Natural killer cell (primary cell): ENCODE data around the gene ZNF507. TPM values are rescaled to one million over a fixed set of nuclear protein-coding genes. Genes with fewer than 3 reads are reported as not detected.

ENCODE experiments used
- ATAC-seq, 3 donors: fragments of 150-1000 bp in 2 of 3; fragments of 200-7000 bp in 1 of 3; cut with Tn5 transposase; 1 replicate in 1 of 3; 2 replicates in 2 of 3; pipeline ENCODE4 v1.10.0; 2021; ENCODE audit warnings: mild to moderate bottlenecking in 2 of 3, moderate library complexity in 2 of 3
- DNase-seq, 2 donors: peaks; one replicate each; pipeline versions ENCODE4 v3.0.0 to v3.0.0-alpha.2; 2013 to 2021; ENCODE audit warnings: mixed read lengths in 1 of 2
- H3K27ac ChIP-seq: one replicate; pipeline ENCODE4 v1.5.1; 2013; ENCODE audit warnings: mild to moderate bottlenecking, low read length
- H3K27me3 ChIP-seq: one replicate; pipeline ENCODE4 v1.6.1; 2013; ENCODE audit warnings: low read length; ENCODE audit not compliant: control insufficient read depth, insufficient read depth
- H3K36me3 ChIP-seq: one replicate; pipeline ENCODE4 v1.6.1; 2013; ENCODE audit warnings: low read length; ENCODE audit not compliant: control insufficient read depth, insufficient read depth
- H3K4me1 ChIP-seq: one replicate; pipeline ENCODE4 v1.6.1; 2013; ENCODE audit warnings: low read length; ENCODE audit not compliant: control insufficient read depth, insufficient read depth
- H3K4me3 ChIP-seq: one replicate; pipeline ENCODE4 v1.5.1; 2013; ENCODE audit warnings: low read length
- H3K9me3 ChIP-seq: one replicate; pipeline ENCODE4 v1.6.1; 2013; ENCODE audit warnings: low read length; ENCODE audit not compliant: control insufficient read depth, insufficient read depth
- H3K27ac Mint-ChIP-seq, 2 donors: one replicate each; pipeline ENCODE4 v1.8.0; 2022; ENCODE audit warnings: mild to moderate bottlenecking in 2 of 2, mixed read lengths in 2 of 2, moderate library complexity in 1 of 2
- H3K27me3 Mint-ChIP-seq, 2 donors: one replicate each; pipeline ENCODE4 v1.8.0; 2022; ENCODE audit warnings: low read depth in 2 of 2, mixed read lengths in 2 of 2
- H3K36me3 Mint-ChIP-seq: one replicate; pipeline ENCODE4 v1.8.0; 2022; ENCODE audit warnings: mixed read lengths
- H3K4me1 Mint-ChIP-seq, 2 donors: one replicate each; pipeline ENCODE4 v1.8.0; 2022; ENCODE audit warnings: mixed read lengths in 2 of 2
- H3K4me3 Mint-ChIP-seq: one replicate; pipeline ENCODE4 v1.8.0; 2022; ENCODE audit warnings: mild to moderate bottlenecking, moderate library complexity, mixed read lengths
- H3K9me3 Mint-ChIP-seq, 2 donors: one replicate each; pipeline ENCODE4 v1.8.0; 2022; ENCODE audit warnings: mixed read lengths in 2 of 2
- WGBS: methylation state at CpG from one replicate; pipeline ENCODE4 v1.1.7; 2013; ENCODE audit warnings: missing lambda C conversion rate; ENCODE audit not compliant: insufficient coverage; 5-methylcytosine and 5-hydroxymethylcytosine counted together
- intact Hi-C: fragments of 100-400 bp; cut with micrococcal nuclease; formaldehyde crosslinking; loops from one replicate; pipeline ENCODE4 v1.14.2; 2022
- total RNA-seq, 4 donors: library from RNA; stranded (reverse); fragments of 120-200 nt in 1 of 4; gene quantifications; one replicate each; pipeline versions ENCODE4 v1.2.3 to v1.2.4, GENCODE V29; 2013 to 2022
- TF ChIP-seq, protein P1 (sequence below): fragments of 200-600 bp; IDR thresholded peaks from one replicate; pipeline ENCODE4 v1.8.0; 2022; ENCODE audit warnings: antibody characterized with exemption

Gene ZNF507
- total RNA-seq: 10 to 100 TPM; 27.9 to 34.6 (median 29.1) TPM
- total RNA-seq (2013): 34.3 TPM

DNA sequence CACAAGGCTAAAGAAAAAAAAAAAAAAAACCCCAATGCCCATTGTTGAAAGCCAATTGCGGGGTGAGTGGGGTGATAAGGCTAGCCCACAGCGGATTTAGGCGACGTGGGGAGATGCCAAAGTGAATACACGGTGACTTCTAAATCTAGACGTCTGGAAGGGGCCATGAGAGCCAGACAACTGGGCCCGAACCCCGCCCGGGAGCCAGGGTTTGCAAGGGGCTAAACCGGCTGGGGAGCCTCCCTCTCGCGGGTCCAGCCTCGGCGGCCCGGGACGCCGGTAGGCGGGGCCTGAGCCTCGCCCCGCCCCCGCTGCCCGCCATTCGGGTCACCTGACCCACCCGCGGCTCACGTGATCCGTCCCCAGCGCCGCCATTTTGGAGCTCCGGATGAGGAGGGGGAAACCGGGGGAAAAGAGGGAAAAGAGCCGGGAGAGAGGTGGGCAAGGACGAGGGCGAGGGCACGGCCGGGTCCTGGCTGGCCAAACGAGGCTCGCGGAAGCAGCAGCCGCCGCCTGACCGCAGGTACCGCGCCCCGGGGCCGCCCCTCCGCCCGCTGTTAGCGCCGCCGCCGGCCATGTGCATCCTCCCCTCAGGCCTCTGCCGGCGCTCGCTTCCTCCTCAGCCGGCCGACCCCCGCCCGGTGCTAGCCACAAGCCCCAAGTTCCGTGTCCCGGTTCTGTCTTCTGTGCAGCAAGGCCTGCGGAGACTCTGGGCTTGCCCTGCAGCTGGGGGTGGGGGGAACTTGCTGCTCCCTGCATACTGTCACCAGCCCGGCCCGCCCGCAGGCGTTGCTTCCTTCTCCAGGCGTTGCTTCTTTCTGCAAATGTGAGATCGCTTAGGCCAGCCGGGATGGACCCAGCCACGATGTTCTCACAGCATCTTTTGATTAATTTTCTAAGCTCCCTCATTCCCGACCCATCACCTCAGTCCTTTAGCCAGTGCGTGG is at the start of gene ZNF507:
TSS of gene ZNF507 (plus strand) at position 350 of the 947 bp plus-strand sequence. CDS start 7,221 bp downstream, outside the sequence.
- Mint-ChIP-seq H3K4me3 (peak within 1 kb of the TSS; percentile 98), H3K4me1 (peaks cover 39 to 40% of the 10 kb centered on the region in 2 donors), H3K27ac (peak within 1 kb of the TSS; percentile 92 to 97), H3K9me3 (no peaks in the 10 kb centered on the region), H3K36me3 (peaks cover 13% of the 10 kb centered on the region), H3K27me3 (no peaks in the 10 kb centered on the region)
- WGBS: 5% methylated on average over 72 of the region's 72 CpGs
- ATAC-seq (peak; percentile 85 to 92 (median 92)), DNase-seq (peak; percentile 82 to 87)
- Histone ChIP-seq H3K4me3 (peak within 1 kb of the TSS; percentile 67), H3K27me3 (no peaks in the 10 kb centered on the region), H3K27ac (peak within 1 kb of the TSS; percentile 76), H3K9me3 (no peaks in the 10 kb centered on the region), H3K36me3 (peaks cover 20% of the 10 kb centered on the region), H3K4me1 (peaks cover 7% of the 10 kb centered on the region)
- intact Hi-C loops: loop anchor here (2.0 kb wide), 2 partner anchors 59 to 235 kb away; partner anchors contain the start of genes DPY19L3 and PDCD5
- TF ChIP-seq, protein P1, sequence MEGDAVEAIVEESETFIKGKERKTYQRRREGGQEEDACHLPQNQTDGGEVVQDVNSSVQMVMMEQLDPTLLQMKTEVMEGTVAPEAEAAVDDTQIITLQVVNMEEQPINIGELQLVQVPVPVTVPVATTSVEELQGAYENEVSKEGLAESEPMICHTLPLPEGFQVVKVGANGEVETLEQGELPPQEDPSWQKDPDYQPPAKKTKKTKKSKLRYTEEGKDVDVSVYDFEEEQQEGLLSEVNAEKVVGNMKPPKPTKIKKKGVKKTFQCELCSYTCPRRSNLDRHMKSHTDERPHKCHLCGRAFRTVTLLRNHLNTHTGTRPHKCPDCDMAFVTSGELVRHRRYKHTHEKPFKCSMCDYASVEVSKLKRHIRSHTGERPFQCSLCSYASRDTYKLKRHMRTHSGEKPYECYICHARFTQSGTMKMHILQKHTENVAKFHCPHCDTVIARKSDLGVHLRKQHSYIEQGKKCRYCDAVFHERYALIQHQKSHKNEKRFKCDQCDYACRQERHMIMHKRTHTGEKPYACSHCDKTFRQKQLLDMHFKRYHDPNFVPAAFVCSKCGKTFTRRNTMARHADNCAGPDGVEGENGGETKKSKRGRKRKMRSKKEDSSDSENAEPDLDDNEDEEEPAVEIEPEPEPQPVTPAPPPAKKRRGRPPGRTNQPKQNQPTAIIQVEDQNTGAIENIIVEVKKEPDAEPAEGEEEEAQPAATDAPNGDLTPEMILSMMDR: no peak

DNA sequence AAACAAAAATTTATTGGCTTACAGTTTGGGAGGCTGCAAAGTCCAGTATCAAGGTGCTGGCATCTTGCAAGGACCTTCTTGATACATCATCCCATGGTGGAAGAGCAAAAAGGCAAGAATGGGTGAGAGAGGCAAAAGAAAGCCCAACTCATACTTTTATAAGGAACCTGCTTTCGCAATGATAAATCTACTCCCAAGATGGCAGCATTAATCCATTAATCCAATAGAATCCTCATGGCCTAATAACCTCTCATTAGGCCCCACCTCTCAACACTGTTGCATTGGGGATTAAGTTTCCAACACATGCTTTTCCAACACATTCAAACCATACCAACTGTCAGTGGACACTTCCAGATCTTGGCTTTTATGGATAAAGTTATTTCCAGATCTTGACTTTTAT is 48.7 kb upstream of the ZNF507 start:
- no peaks in the 10 kb centered on the region for H3K4me1 ChIP-seq
- ATAC-seq (no peak), DNase-seq (no peak)
- no peaks in the 10 kb centered on the region for H3K36me3 ChIP-seq
- no peak overlapping the region for H3K27ac ChIP-seq
- intact Hi-C loops: no loop called here
- Mint-ChIP-seq H3K36me3 (no peaks in the 10 kb centered on the region), H3K4me3 (no peak overlapping the region), H3K27me3 (peaks cover 11 to 17% of the 10 kb centered on the region in 2 donors), H3K9me3 (peaks cover 0 to 3% of the 10 kb centered on the region in 2 donors), H3K27ac (no peak overlapping the region), H3K4me1 (no peaks in the 10 kb centered on the region)
- no peak overlapping the region for H3K4me3 ChIP-seq
- H3K9me3 ChIP-seq: no peaks in the 10 kb centered on the region
- H3K27me3 ChIP-seq: no peaks in the 10 kb centered on the region
- TF ChIP-seq, protein P1: no peak
- 94% methylated on average over 1 of the region's 1 CpG for WGBS

DNA sequence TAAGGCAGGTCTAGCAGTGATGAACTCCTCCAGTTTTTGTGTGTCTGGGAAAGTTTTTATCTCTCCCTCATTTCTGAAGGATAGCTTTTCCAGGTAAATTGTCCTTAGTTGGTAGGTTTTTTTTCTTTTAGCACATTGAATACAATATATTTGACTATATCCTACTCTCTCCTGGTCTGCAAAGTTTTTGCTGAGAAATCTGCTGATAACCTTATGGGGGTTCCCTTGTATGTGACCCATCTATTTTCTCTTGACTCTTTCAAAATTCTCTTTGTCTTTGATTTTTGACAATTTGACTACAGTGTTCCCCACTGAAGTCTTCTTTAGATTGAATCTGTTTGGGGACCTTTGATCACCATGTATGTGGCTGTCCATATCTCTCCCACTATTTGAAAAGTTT is 42.6 kb upstream of the ZNF507 start:
- Mint-ChIP-seq H3K4me1 (no peaks in the 10 kb centered on the region), H3K36me3 (peaks cover 11% of the 10 kb centered on the region), H3K27ac (no peak overlapping the region), H3K9me3 (peaks cover 7 to 14% of the 10 kb centered on the region in 2 donors), H3K27me3 (peaks cover 20 to 34% of the 10 kb centered on the region in 2 donors), H3K4me3 (no peak overlapping the region)
- H3K4me3 ChIP-seq: no peak overlapping the region
- ATAC-seq: no peak
- no peak for DNase-seq
- no peaks in the 10 kb centered on the region for H3K27me3 ChIP-seq
- intact Hi-C loops: no loop called here
- H3K4me1 ChIP-seq: no peaks in the 10 kb centered on the region
- H3K27ac ChIP-seq: no peak overlapping the region
- H3K9me3 ChIP-seq: no peaks in the 10 kb centered on the region
- TF ChIP-seq, protein P1: no peak
- H3K36me3 ChIP-seq: no peaks in the 10 kb centered on the region
